OCI-LY7 (cell line): ENCODE results near the gene SCRT2.

ENCODE experiments used
- CTCF ChIP-seq: fragments of 200-600 bp; sonication (generic); conservative IDR thresholded peaks from 2 replicates; pipeline ENCODE4 v1.5.1; 2014; ENCODE audit warnings: mild to moderate bottlenecking, antibody characterized with exemption, low read length, moderate library complexity, mixed read lengths
- EZH2phosphoT487 ChIP-seq: fragments of 200-600 bp; sonication (generic); IDR thresholded peaks from 2 replicates; pipeline ENCODE4 v1.6.1; 2018; ENCODE audit warnings: low read depth, borderline replicate concordance, mild to moderate bottlenecking, mixed run types, antibody characterized with exemption, low read length, moderate library complexity, mixed read lengths

- TF ChIP-seq CTCF = no peak
- no peak for TF ChIP-seq EZH2phosphoT487
These were observed 56.6 kb downstream of the SCRT2 start for GRCh38 chr20:618980-619379.
